AG09309 (cell line): ENCODE data around the gene WIPI1.

ENCODE experiments used
- DNase-seq: peaks from one replicate; pipeline ENCODE4 v3.0.0-alpha.2; 2010; ENCODE audit warnings: low read depth
- H3K4me3 ChIP-seq: 2 replicates; pipeline ENCODE4 v1.5.1; 2011; ENCODE audit warnings: mild to moderate bottlenecking, low read depth, low read length, moderate library complexity; ENCODE audit not compliant: control insufficient read depth
- CTCF ChIP-seq: IDR thresholded peaks from 2 replicates; pipeline ENCODE4 v1.5.1; 2011; ENCODE audit warnings: mild to moderate bottlenecking, low read depth, low read length, inconsistent platforms; ENCODE audit not compliant: insufficient read depth, control insufficient read depth; ENCODE audit errors: missing control alignments

Gene WIPI1

GRCh38 chr17:68440526-68440925 is 16.8 kb downstream of the WIPI1 start:
- DNase-seq, result no peak
- H3K4me3 ChIP-seq, result no peak overlapping the region
- TF ChIP-seq CTCF, result no peak

- no peak for TF ChIP-seq CTCF
- no peak for DNase-seq
- no peak overlapping the region for H3K4me3 ChIP-seq
These were observed 17.5 kb downstream of the WIPI1 start for GRCh38 chr17:68439656-68440290.

GRCh38 chr17:68437979-68438822 is 19.1 kb downstream of the WIPI1 start:
- no peak for DNase-seq
- TF ChIP-seq CTCF, result no peak
- H3K4me3 ChIP-seq, result no peak overlapping the region

- peak; percentile 34 for DNase-seq
- no peak overlapping the region for H3K4me3 ChIP-seq
- peak; percentile 94 for TF ChIP-seq CTCF
These were observed 21.1 kb downstream of the WIPI1 start for GRCh38 chr17:68435876-68436842.

GRCh38 chr17:68435361-68435760 is 21.9 kb downstream of the WIPI1 start:
- TF ChIP-seq CTCF, result no peak
- no peak overlapping the region for H3K4me3 ChIP-seq
- DNase-seq, result no peak

- no peak for TF ChIP-seq CTCF
- no peak for DNase-seq
- no peak overlapping the region for H3K4me3 ChIP-seq
These were observed 23.3 kb downstream of the WIPI1 start for GRCh38 chr17:68433911-68434508.
